H9 (cell line): Measurements from ENCODE around the gene SPATA17. TPM values are rescaled to one million over a fixed set of nuclear protein-coding genes. Genes with fewer than 3 reads are reported as not detected.

Experiments used
- DNase-seq: peaks from one replicate; pipeline ENCODE4 v3.0.0-alpha.2; 2017
- H2AFZ ChIP-seq: one replicate; pipeline ENCODE4 v1.6.1; 2013; ENCODE audit warnings: mild to moderate bottlenecking, low read length, control low read depth, moderate library complexity
- H2AK5ac ChIP-seq: 2 replicates; pipeline ENCODE4 v1.6.1; 2013; ENCODE audit warnings: low read length, control low read depth, mixed read lengths; ENCODE audit not compliant: insufficient read length
- H2BK120ac ChIP-seq: one replicate; pipeline ENCODE4 v1.6.1; 2013; ENCODE audit warnings: low read depth, mild to moderate bottlenecking, low read length, control low read depth, inconsistent platforms; ENCODE audit not compliant: poor library complexity, severe bottlenecking
- H2BK12ac ChIP-seq: 2 replicates; pipeline ENCODE4 v1.6.1; 2013; ENCODE audit warnings: low read length, control low read depth, mixed read lengths, low read depth; ENCODE audit not compliant: insufficient read length
- H2BK15ac ChIP-seq: 2 replicates; pipeline ENCODE4 v1.6.1; 2013; ENCODE audit warnings: low read depth, low read length, control low read depth
- H2BK20ac ChIP-seq: one replicate; pipeline ENCODE4 v1.6.1; 2013; ENCODE audit warnings: low read depth, mild to moderate bottlenecking, low read length, control low read depth, inconsistent platforms; ENCODE audit not compliant: poor library complexity, severe bottlenecking
- H2BK5ac ChIP-seq: 2 replicates; pipeline ENCODE4 v1.6.1; 2013; ENCODE audit warnings: low read length, control low read depth, mixed read lengths; ENCODE audit not compliant: insufficient read length
- H3K14ac ChIP-seq: 2 replicates; pipeline ENCODE4 v1.6.1; 2013; ENCODE audit warnings: low read length, control low read depth; ENCODE audit not compliant: insufficient read depth
- H3K18ac ChIP-seq: 2 replicates; pipeline ENCODE4 v1.6.1; 2013; ENCODE audit warnings: low read depth, mild to moderate bottlenecking, mixed read lengths, low read length, control low read depth; ENCODE audit not compliant: insufficient read length
- H3K23ac ChIP-seq: 2 replicates; pipeline ENCODE4 v1.6.1; 2013; ENCODE audit warnings: low read length, control low read depth, mixed read lengths, low read depth; ENCODE audit not compliant: insufficient read length
- H3K23me2 ChIP-seq: 2 replicates; pipeline ENCODE4 v1.6.1; 2013; ENCODE audit warnings: low read depth, mild to moderate bottlenecking, mixed read lengths, low read length, control low read depth; ENCODE audit not compliant: insufficient read length, poor library complexity, severe bottlenecking
- H3K27ac ChIP-seq: 2 replicates; pipeline ENCODE4 v1.5.1; 2013; ENCODE audit warnings: low read length, control low read depth, mixed read lengths, low read depth; ENCODE audit not compliant: insufficient read length
- H3K27me3 ChIP-seq: 2 replicates; pipeline ENCODE4 v1.6.1; 2013; ENCODE audit warnings: low read length, control low read depth, inconsistent platforms; ENCODE audit not compliant: insufficient read depth
- H3K4ac ChIP-seq: 2 replicates; pipeline ENCODE4 v1.6.1; 2013; ENCODE audit warnings: low read depth, mild to moderate bottlenecking, control low read depth, inconsistent platforms, low read length, moderate library complexity
- H3K4me1 ChIP-seq: 2 replicates; pipeline ENCODE4 v1.6.1; 2013; ENCODE audit warnings: low read length, control low read depth, inconsistent platforms; ENCODE audit not compliant: insufficient read depth
- H3K4me2 ChIP-seq: 2 replicates; pipeline ENCODE4 v1.6.1; 2013; ENCODE audit warnings: low read length, control low read depth, mixed read lengths; ENCODE audit not compliant: insufficient read length, insufficient read depth
- H3K56ac ChIP-seq: 2 replicates; pipeline ENCODE4 v1.6.1; 2013; ENCODE audit warnings: low read depth, mild to moderate bottlenecking, mixed read lengths, low read length, control low read depth; ENCODE audit not compliant: insufficient read length
- H3K79me1 ChIP-seq: 2 replicates; pipeline ENCODE4 v1.6.1; 2013; ENCODE audit warnings: low read depth, mild to moderate bottlenecking, moderate library complexity, low read length, control low read depth, inconsistent platforms; ENCODE audit not compliant: insufficient read depth, poor library complexity, severe bottlenecking
- H3K79me2 ChIP-seq: 2 replicates; pipeline ENCODE4 v1.6.1; 2013; ENCODE audit warnings: low read length, control low read depth, inconsistent platforms; ENCODE audit not compliant: insufficient read depth
- H3K9ac ChIP-seq: 2 replicates; pipeline ENCODE4 v1.6.1; 2013; ENCODE audit warnings: low read length, control low read depth, mixed read lengths; ENCODE audit not compliant: insufficient read length; ENCODE audit errors: extremely low read depth
- H3K9me3 ChIP-seq: one replicate; pipeline ENCODE4 v1.6.1; 2013; ENCODE audit warnings: low read depth, low read length, inconsistent platforms; ENCODE audit not compliant: control insufficient read depth
- H3T11ph ChIP-seq: one replicate; pipeline ENCODE4 v1.6.1; 2013; ENCODE audit warnings: mild to moderate bottlenecking, low read length, control low read depth, inconsistent platforms
- H4K20me1 ChIP-seq: one replicate; pipeline ENCODE4 v1.6.1; 2013; ENCODE audit not compliant: control insufficient read depth, insufficient read length, insufficient read depth
- H4K5ac ChIP-seq: 2 replicates; pipeline ENCODE4 v1.6.1; 2013; ENCODE audit warnings: low read depth, mild to moderate bottlenecking, mixed read lengths, low read length, control low read depth; ENCODE audit not compliant: insufficient read length
- H4K8ac ChIP-seq: replicated peaks from 2 replicates; pipeline ENCODE4 v1.6.1; 2013; ENCODE audit warnings: low read length, control low read depth, mixed read lengths, low read depth; ENCODE audit not compliant: insufficient read length
- H4K91ac ChIP-seq: 2 replicates; pipeline ENCODE4 v1.6.1; 2013; ENCODE audit warnings: low read depth, mild to moderate bottlenecking, moderate library complexity, mixed read lengths, low read length, control low read depth; ENCODE audit not compliant: insufficient read length
- H3K27ac Mint-ChIP-seq, 3 experiments: 2 replicates in 2 of 3; 3 replicates in 1 of 3; pipeline ENCODE4 v1.8.0; 2020 to 2021; ENCODE audit warnings: mixed read lengths in 3 of 3, mild to moderate bottlenecking in 1 of 3, moderate library complexity in 1 of 3
- H3K27me3 Mint-ChIP-seq: 2 replicates; pipeline ENCODE4 v1.8.0; 2021; ENCODE audit warnings: low read depth, mild to moderate bottlenecking, moderate library complexity, mixed read lengths
- H3K36me3 Mint-ChIP-seq, 3 experiments: 2 replicates in 2 of 3; 3 replicates in 1 of 3; pipeline ENCODE4 v1.8.0; 2020 to 2021; ENCODE audit warnings: low read depth in 3 of 3, mixed read lengths in 3 of 3; ENCODE audit not compliant: insufficient read depth in 1 of 3
- H3K4me1 Mint-ChIP-seq, 2 experiments: 2 replicates each; pipeline ENCODE4 v1.8.0; 2020; ENCODE audit warnings: mixed read lengths in 2 of 2
- H3K4me3 Mint-ChIP-seq, 2 experiments: 2 replicates in 1 of 2; 3 replicates in 1 of 2; pipeline ENCODE4 v1.8.0; 2020 to 2021; ENCODE audit warnings: mild to moderate bottlenecking in 2 of 2, mixed read lengths in 2 of 2, moderate library complexity in 1 of 2
- H3K9me3 Mint-ChIP-seq, 2 experiments: 2 replicates in 1 of 2; 3 replicates in 1 of 2; pipeline ENCODE4 v1.8.0; 2020; ENCODE audit warnings: mild to moderate bottlenecking in 2 of 2, mixed read lengths in 2 of 2, moderate library complexity in 1 of 2
- CTCF ChIP-seq: fragments of 200-600 bp; sonication (generic); conservative IDR thresholded peaks from 3 replicates; pipeline ENCODE4 v1.8.0; 2021; ENCODE audit warnings: antibody characterized with exemption, mild to moderate bottlenecking
- WGBS: extraction: QIAGEN DNeasy Blood & Tissue Kit; methylation state at CpG from one replicate; pipeline ENCODE4 v1.1.7; 2013; ENCODE audit warnings: missing lambda C conversion rate, low lambda C conversion rate, mixed read lengths; ENCODE audit not compliant: insufficient read length; ENCODE audit errors: extremely low coverage; 5-methylcytosine and 5-hydroxymethylcytosine counted together
- total RNA-seq: library from RNA; stranded (reverse); gene quantifications from 2 replicates; pipeline ENCODE4 v1.2.1, GENCODE V29; 2021

SPATA17 gene
- total RNA-seq, 1 experiment from 2014 or later: 0.44 TPM

GRCh38 chr1:217871955-217872354 is 240.8 kb downstream of the SPATA17 start:
- H2BK20ac ChIP-seq: no peak overlapping the region
- H2BK120ac ChIP-seq: no peak overlapping the region
- no peaks in the 10 kb centered on the region for H3K4me1 ChIP-seq
- no peak overlapping the region for H4K5ac ChIP-seq
- no peak overlapping the region for H2AK5ac ChIP-seq
- H3K4me3 Mint-ChIP-seq: no peak overlapping the region
- peaks cover 4 to 6% of the 10 kb centered on the region in 2 experiments for H3K4me1 Mint-ChIP-seq
- H3K9me3 ChIP-seq: no peaks in the 10 kb centered on the region
- no peak overlapping the region for H4K8ac ChIP-seq
- H3K23ac ChIP-seq: no peak overlapping the region
- H3K56ac ChIP-seq: no peak overlapping the region
- no peaks in the 10 kb centered on the region for H3K27me3 ChIP-seq
- H4K91ac ChIP-seq: no peak overlapping the region
- no peak overlapping the region for H3K4ac ChIP-seq
- no peak for DNase-seq
- H3K27ac Mint-ChIP-seq: no peak overlapping the region
- no peak overlapping the region for H3K27ac ChIP-seq
- H3K18ac ChIP-seq: no peak overlapping the region
- H3K9ac ChIP-seq: no peak overlapping the region
- H2BK5ac ChIP-seq: no peak overlapping the region
- no peak overlapping the region for H3T11ph ChIP-seq
- no peak for TF ChIP-seq CTCF
- H2BK12ac ChIP-seq: no peak overlapping the region
- H3K4me2 ChIP-seq: no peak overlapping the region
- no CpG with 5 or more reads among the region's 2 CpGs for WGBS
- no peak overlapping the region for H2AFZ ChIP-seq
- H3K9me3 Mint-ChIP-seq: no peaks in the 10 kb centered on the region
- H3K36me3 Mint-ChIP-seq: no peaks in the 10 kb centered on the region
- no peaks in the 10 kb centered on the region for H3K23me2 ChIP-seq
- no peaks in the 10 kb centered on the region for H4K20me1 ChIP-seq
- no peaks in the 10 kb centered on the region for H3K79me1 ChIP-seq
- no peak overlapping the region for H3K14ac ChIP-seq
- H2BK15ac ChIP-seq: no peak overlapping the region
- no peaks in the 10 kb centered on the region for H3K27me3 Mint-ChIP-seq
- no peaks in the 10 kb centered on the region for H3K79me2 ChIP-seq
